ENCODE data around the gene PSPC1.
"Not testable (repeated sequence)": the region's sequence is repeated elsewhere in the genome, so short reads cannot be mapped to it uniquely, and the experiment has no call there.

PSPC1 gene, protein sequence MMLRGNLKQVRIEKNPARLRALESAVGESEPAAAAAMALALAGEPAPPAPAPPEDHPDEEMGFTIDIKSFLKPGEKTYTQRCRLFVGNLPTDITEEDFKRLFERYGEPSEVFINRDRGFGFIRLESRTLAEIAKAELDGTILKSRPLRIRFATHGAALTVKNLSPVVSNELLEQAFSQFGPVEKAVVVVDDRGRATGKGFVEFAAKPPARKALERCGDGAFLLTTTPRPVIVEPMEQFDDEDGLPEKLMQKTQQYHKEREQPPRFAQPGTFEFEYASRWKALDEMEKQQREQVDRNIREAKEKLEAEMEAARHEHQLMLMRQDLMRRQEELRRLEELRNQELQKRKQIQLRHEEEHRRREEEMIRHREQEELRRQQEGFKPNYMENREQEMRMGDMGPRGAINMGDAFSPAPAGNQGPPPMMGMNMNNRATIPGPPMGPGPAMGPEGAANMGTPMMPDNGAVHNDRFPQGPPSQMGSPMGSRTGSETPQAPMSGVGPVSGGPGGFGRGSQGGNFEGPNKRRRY

DNA sequence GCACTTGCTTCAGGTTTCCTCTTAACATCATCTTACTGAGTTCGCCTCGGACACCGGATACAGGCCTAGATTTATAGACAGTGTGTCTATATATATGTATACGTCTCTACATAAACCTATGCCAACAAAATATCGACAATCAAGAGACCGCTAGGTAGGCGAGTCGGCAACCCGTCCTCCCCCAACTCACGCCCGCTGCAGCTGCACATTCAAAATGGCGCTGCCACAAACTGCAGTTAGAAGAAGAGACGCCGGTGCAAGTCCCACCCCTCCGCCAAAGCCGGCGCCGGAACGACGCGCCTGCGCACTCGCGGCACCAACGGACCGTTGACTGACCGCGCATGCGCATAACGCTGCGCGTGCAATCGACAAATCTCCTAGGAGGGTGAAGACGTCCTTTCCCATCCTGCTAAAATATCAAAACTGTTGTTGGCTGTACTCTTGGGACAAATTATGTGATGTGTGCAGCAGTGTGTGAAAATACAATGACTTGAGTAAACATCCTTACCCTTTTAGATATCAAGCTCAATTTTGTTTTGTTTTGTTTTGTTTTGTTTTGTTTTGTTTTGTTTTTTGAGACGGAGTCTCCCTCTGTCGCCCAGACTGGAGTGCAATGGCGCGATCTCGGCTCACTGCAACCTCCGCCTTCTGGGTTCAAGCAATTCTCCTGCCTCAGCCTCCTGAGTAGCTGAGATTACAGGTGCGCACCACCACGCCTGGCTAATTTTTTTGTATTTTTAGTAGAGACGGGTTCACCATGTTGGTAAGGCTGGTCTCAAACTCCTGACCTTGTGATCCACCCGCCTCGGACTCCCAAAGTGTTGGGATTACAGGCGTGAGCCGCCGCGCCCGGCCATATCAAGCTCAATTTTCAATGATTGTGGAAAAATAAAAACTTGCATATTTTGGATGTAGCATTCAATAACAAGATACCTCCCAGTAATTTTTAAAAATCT, at the start of gene PSPC1:
TSS of gene PSPC1 (minus strand) at position 219 of the 956 bp plus-strand sequence. CDS start at position 31, 188 bp downstream.
- peak; percentile 96 for DNase-seq

- DNase-seq = no peak
Measured at GRCh38 chr13:19822673-19823072, 39.9 kb upstream of the PSPC1 start.

GRCh38 chr13:19818223-19818842, 35.6 kb upstream of the PSPC1 start:
- peak; percentile 46 for DNase-seq

DNA sequence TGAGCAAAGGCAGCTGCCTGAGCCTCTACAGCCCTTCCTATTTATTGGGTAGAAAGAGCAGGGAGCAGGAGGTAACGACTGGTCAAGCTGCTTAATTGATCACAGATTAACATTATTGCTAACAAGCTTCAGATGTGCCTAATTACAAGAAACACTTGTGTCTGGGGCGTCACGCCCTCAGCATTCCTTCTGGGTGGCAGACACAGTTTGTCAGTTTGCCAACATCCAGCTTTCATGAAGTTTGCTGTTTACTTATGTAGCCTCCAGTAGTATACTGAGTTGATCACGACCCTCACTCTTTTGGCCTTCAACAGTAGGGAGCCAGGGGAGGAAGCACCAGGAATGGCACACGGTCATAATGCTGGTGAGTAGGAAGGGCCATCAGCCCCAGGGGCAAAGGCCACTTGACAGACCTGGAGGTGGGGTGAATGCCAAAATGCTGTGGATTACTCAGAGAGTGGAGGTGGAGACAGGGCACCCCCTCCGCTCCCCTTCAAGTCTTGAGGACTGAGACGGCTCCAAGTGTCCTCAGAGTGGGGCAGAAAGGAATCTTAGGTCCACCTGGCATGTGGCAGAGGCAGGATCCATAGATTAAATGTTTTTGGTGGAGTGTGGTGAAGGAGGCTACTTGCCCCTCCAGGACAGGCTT, 34.9 kb upstream of the PSPC1 start:
- DNase-seq = no peak

DNA sequence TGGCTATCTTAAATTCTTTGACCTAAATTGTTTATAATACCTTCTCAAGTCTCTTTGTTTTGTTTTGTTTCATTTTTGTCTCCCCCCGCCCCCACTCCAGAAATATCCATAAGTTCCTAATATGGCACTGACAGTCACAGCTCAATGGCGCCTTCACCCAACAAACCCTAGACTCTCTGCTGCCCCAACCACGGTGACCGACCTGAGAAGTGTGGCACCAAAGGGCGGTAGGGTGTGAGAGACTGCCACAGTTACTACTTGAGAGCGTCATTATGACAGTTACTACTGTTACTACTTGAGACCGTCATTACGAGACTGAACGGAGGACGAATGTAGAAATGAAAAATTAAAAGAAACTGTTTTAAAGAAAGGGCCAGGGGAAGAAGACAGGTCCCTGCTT, 34.4 kb upstream of the PSPC1 start:
- no peak for DNase-seq

- DNase-seq = not testable (repeated sequence)
Measured at GRCh38 chr13:19815842-19816241, 33.1 kb upstream of the PSPC1 start.

- DNase-seq = no peak
Measured at GRCh38 chr13:19810996-19811881, 28.5 kb upstream of the PSPC1 start.

- no peak for DNase-seq
Measured at GRCh38 chr13:19810151-19810550, 27.4 kb upstream of the PSPC1 start.

- no peak for DNase-seq
Measured at GRCh38 chr13:19805765-19806164, 23.0 kb upstream of the PSPC1 start.

GRCh38 chr13:19795956-19796355, 13.2 kb upstream of the PSPC1 start:
- no peak for DNase-seq

DNA sequence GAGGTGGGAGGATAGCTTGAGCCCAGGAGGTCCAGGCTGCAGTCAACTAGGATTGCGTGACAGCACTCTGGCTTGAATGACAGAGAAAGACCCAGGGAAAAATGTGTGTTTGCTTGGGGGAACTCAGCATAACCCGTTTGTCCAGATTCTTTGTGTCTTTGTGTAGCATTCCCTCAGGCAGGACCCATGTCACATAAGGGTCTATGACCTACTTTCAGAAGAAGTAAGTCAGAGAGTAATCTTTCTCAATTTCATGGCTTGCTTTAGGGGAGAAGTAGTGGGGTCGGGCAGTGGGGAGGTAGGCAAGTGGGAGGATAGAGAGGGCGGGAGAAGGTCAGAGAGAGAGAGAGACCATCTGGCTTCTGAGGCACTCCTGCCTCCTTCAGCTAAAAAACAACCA, 11.9 kb upstream of the PSPC1 start:
- no peak for DNase-seq

DNA sequence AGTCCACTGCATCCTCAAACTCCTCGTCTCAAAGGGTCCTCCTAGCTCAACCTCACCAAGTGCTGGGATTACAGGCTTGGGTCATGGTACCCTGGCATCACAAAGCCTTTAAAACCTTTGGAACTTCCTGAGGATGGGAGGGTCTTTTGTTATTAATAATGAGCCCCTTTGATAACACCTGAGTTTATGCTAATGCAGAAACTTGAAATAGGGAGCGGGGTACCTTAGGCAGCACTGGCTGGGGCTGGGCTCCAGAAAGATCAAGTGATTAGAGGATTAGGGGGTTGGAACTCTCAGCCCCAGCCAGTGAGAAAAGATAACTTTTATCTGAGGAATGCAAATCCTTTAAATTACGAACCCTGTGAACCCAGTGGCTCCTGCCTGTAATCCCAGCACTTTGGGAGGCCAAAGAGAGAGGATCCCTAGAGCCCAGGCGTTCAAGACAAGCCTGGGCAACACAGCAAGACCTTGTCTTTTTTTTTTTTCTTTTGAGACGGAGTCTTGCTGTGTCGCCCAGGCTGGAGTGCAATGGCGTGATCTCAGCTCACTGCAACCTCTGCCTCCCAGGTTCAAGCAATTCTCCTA, 9.3 kb upstream of the PSPC1 start:
- DNase-seq = no peak

DNA sequence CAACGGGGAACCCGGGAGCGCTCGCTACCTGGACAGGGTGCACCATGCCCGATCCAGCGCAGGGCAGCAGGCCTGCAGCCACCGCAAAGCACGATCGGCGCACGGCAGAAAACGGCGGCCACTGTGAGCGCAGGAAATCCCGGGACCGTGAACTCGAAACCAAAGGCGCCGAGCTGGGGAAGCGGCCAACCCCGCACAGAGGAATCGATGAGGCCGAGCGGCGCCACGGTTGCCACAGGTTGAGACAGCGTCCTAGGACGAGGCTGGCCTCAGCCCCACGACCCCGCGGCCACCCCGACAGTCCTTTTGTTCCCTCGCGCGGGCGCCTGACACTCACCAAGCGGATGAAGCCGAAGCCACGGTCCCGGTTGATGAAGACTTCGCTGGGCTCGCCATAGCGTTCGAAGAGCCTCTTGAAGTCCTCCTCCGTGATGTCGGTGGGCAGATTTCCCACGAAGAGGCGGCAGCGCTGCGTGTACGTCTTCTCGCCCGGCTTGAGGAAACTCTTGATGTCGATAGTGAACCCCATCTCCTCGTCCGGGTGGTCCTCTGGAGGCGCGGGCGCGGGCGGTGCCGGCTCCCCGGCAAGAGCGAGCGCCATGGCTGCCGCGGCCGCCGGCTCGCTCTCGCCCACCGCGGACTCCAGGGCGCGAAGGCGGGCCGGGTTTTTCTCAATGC, 557 bp downstream of the PSPC1 start:
- peak; percentile 83 for DNase-seq

- DNase-seq = no peak
Measured at GRCh38 chr13:19781526-19781925, 1.2 kb downstream of the PSPC1 start.

DNA sequence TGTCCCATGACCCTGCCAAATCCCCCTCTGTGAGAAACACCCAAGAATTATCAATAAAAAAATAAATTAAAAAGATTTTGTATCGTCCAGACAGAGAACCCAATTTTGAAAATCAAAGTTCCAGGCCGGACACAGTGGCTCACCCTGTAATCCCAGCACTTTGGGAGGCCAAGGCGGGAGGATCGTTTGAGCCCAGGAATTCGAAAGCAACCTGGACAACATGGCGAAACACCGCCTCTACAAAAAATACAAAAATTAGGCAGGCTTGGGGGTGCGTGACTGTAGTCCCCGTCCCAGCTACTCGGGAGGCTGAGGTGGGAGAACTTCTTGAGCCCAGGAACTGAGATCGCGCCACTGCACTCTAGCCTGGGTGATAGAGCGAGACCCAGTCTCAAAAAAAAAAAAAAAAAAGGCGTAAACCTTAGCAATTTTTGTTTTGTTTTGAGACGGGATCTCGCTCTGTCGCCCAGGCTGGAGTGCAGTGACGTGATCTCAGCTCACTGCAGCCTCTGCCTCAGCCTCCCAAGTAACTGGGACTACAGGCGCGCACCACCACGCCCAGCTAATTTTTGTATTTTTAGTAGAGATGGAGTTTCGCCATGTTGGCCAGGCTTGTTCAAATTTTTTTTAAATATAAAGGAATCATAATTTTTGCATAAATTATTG, 1.9 kb downstream of the PSPC1 start:
- not testable (repeated sequence) for DNase-seq

- DNase-seq = no peak
Measured at GRCh38 chr13:19772306-19772705, 10.4 kb downstream of the PSPC1 start.

- DNase-seq = no peak
Measured at GRCh38 chr13:19769854-19770253, 12.9 kb downstream of the PSPC1 start.

DNA sequence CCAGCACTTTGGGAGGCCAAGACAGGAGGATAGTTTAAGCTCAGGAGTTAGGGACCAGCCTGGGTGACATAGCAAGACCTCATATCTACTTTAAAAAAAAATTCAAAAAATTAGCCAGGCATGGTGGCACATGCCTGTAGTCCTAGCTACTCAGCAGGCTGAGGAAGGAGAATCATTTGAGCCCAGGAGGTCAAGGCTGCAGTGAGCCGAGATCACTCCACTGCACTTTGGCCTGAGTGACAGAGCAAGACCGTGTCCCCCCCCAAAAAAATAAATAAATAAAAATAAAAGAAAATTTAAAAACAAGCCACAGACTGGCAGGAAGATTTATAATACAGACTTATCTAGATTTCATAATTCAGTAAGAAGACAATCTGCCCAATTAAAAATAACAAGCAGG, 14.8 kb downstream of the PSPC1 start:
- DNase-seq = no peak

DNA sequence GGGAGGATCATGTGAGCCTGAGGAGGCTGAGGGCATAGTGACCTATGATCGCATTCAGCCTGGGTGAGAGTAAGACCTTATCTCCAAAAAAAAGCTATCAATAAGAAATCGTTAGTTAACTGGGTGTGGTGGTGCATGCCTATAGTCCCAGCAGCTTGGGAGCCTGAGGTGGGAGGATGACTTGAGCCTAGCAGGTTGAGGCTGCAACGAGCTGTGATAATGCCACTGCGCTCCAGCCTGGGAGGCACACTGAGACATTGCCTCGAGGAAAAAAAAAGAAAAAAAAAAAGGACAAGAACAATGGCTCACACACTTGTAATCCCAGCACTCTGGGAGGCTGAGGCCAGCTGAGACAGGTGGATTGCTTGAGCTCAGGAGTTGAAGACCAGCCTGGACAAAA, 16.2 kb downstream of the PSPC1 start:
- no peak for DNase-seq

DNA sequence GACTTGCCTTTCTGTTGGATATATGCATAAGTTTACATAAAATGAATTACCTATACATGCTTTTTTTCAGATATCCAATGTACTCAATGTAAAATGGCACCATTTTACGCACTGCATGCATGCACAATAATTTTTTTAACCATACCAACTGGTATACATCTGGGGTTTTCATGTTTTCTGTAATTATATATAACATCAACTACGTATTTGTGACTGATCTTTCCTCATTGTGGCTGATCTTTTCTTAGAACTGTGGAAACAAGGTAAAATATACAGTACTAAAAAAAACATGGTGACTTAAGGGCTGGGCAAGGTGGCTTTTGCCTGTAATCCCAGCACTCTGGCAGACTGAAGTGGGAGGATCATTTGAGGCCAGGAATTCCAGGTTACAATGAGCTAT, 18.5 kb downstream of the PSPC1 start:
- no peak for DNase-seq

All from right forelimb (tissue), 1 donor.